ENCODE data around the gene LRMDA.

DNA sequence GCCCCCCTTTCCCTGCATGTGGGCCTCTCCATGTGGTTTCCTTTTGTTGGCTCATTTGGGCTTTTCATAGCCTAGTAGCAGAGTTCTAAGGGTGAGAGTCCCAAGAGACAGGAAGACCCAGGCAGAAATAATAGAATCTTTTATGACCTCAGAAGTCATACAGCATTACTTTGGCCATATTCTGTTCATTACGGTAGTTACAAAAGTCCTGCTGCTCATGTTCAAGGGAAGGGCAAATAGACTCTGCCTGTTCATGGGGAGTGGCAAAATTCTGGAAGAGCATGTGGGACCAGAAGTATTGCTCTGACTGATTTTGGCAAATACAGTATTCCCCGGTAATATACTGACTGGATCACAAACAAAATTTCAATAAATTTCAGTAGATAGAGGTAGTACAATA is 910.3 kb downstream of the LRMDA start:
- TF ChIP-seq, protein P1, sequence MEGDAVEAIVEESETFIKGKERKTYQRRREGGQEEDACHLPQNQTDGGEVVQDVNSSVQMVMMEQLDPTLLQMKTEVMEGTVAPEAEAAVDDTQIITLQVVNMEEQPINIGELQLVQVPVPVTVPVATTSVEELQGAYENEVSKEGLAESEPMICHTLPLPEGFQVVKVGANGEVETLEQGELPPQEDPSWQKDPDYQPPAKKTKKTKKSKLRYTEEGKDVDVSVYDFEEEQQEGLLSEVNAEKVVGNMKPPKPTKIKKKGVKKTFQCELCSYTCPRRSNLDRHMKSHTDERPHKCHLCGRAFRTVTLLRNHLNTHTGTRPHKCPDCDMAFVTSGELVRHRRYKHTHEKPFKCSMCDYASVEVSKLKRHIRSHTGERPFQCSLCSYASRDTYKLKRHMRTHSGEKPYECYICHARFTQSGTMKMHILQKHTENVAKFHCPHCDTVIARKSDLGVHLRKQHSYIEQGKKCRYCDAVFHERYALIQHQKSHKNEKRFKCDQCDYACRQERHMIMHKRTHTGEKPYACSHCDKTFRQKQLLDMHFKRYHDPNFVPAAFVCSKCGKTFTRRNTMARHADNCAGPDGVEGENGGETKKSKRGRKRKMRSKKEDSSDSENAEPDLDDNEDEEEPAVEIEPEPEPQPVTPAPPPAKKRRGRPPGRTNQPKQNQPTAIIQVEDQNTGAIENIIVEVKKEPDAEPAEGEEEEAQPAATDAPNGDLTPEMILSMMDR (IDR thresholded peaks at IDR 0.05): no peak
- no peak for TF ChIP-seq POLR2A (IDR thresholded peaks at IDR 0.05)

Measured in body of pancreas (tissue), 4 donors.